Sigmoid colon (tissue), 4 donors: ENCODE data around the gene NID1.

Source experiments
- EP300 ChIP-seq, 4 donors: sonication (generic); formaldehyde crosslinking; IDR thresholded peaks; one replicate each; pipeline ENCODE4 v1.6.1; 2017; ENCODE audit warnings: antibody characterized with exemption in 4 of 4
- POLR2A ChIP-seq, 2 donors: fragments of 450-650 bp; IDR thresholded peaks; one replicate each; pipeline ENCODE4 v1.6.1; 2016; ENCODE audit warnings: antibody characterized with exemption in 2 of 2, mild to moderate bottlenecking in 2 of 2, moderate library complexity in 2 of 2
- POLR2AphosphoS5 ChIP-seq, 4 donors: sonication (generic); formaldehyde crosslinking; IDR thresholded peaks; one replicate each; pipeline ENCODE4 v1.6.1; 2017; ENCODE audit warnings: antibody characterized with exemption in 4 of 4
- TF ChIP-seq, protein P1 (sequence below), 4 experiments: fragments of 450-650 bp in 3 of 4; fragments of 200-600 bp in 1 of 4; IDR thresholded peaks; one replicate each; pipeline ENCODE4 v1.5.1; 2016 to 2019; ENCODE audit warnings: antibody characterized with exemption in 4 of 4, mild to moderate bottlenecking in 3 of 4, moderate library complexity in 2 of 4

DNA sequence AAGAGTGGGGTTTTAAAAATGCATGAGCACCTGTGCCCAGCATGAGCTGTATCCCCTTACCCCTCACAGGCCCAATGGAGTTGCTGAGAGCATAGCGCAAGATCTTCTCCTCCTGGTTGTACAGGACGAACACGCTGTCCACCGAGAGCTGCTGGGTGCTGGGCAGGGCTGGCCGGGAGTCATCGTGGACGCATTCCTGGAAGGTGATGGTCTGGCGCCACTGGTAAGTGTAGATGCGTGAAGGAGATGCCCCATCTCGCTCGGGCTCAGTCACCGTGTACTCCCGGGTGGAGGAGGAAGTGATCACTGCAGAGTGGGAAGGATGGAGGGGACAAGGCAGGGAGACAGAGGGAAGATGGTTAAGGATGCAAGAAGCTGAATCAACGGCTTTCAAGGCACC is 39.1 kb downstream of the NID1 start:
- TF ChIP-seq POLR2A (IDR thresholded peaks at IDR 0.05) (no peak), EP300 (IDR thresholded peaks at IDR 0.05) (no peak), POLR2AphosphoS5 (IDR thresholded peaks at IDR 0.05) (no peak)
- TF ChIP-seq, protein P1, sequence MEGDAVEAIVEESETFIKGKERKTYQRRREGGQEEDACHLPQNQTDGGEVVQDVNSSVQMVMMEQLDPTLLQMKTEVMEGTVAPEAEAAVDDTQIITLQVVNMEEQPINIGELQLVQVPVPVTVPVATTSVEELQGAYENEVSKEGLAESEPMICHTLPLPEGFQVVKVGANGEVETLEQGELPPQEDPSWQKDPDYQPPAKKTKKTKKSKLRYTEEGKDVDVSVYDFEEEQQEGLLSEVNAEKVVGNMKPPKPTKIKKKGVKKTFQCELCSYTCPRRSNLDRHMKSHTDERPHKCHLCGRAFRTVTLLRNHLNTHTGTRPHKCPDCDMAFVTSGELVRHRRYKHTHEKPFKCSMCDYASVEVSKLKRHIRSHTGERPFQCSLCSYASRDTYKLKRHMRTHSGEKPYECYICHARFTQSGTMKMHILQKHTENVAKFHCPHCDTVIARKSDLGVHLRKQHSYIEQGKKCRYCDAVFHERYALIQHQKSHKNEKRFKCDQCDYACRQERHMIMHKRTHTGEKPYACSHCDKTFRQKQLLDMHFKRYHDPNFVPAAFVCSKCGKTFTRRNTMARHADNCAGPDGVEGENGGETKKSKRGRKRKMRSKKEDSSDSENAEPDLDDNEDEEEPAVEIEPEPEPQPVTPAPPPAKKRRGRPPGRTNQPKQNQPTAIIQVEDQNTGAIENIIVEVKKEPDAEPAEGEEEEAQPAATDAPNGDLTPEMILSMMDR (IDR thresholded peaks at IDR 0.05) = no peak
